Muscle of back (tissue), 13 donors: ENCODE data around the gene GORASP1. TPM values are rescaled to one million over a fixed set of nuclear protein-coding genes. Genes with fewer than 3 reads are reported as not detected.

ENCODE experiments used
- DNase-seq, 3 donors: peaks; one replicate each; pipeline versions ENCODE4 v3.0.0 to v3.0.0-alpha.2; 2013
- long read RNA-seq, 9 donors: transcript quantifications; one replicate each; lab custom pipeline, GENCODE V29; 2026
- polyA plus RNA-seq, 10 donors: library from polyadenylated mRNA; unstranded; fragments of 120-200 nt; gene quantifications; one replicate each; pipeline ENCODE4 v1.2.1, GENCODE V29; 2013; ENCODE audit not compliant: insufficient read length in 10 of 10

Gene GORASP1
- 10 to 100 TPM; 25.6 to 43.0 (median 33.9) TPM for polyA plus RNA-seq
- long read RNA-seq, donor 1 = 0 reads
- long read RNA-seq, donor 2, partial matches to known transcripts = 0 of 1 reads
- long read RNA-seq, donor 2, other reads (novel, unspliced or antisense) = 0 of 1 reads
- long read RNA-seq, donor 3 = 0 reads
- long read RNA-seq, donor 4, partial matches to known transcripts = 0 of 3 reads
- long read RNA-seq, donor 4, other reads (novel, unspliced or antisense) = 0 of 3 reads
- long read RNA-seq, donor 5, partial matches to known transcripts = 0 of 2 reads
- long read RNA-seq, donor 5, other reads (novel, unspliced or antisense) = 0 of 2 reads
- long read RNA-seq, donor 6, partial matches to known transcripts = 0 of 2 reads
- long read RNA-seq, donor 6, other reads (novel, unspliced or antisense) = 0 of 2 reads
- long read RNA-seq, donor 7, partial matches to known transcripts = 0 of 3 reads
- long read RNA-seq, donor 7, other reads (novel, unspliced or antisense) = 0 of 3 reads
- long read RNA-seq, donor 8, partial matches to known transcripts = 0 of 3 reads
- long read RNA-seq, donor 8, other reads (novel, unspliced or antisense) = 0 of 3 reads
- long read RNA-seq, donor 9 = 0 reads

GRCh38 chr3:39107388-39108199 lies at the start of gene GORASP1, which contains the start of gene TTC21A:
Gene GORASP1 (minus strand): TSS chr3:39107627. CDS start chr3:39107541, 86 bp downstream.
Gene TTC21A (plus strand): TSS chr3:39107680. CDS start chr3:39107838, 158 bp downstream.
- DNase-seq = peak; percentile 88 to 97 (median 93)

GRCh38 chr3:39156421-39156820 lies 49.0 kb upstream of the GORASP1 start:
- DNase-seq = no peak

- peak in 1 of 3 donors; percentile 60 for DNase-seq
These were observed 47.0 kb upstream of the GORASP1 start for GRCh38 chr3:39154280-39155021.

GRCh38 chr3:39153977-39154279 lies 46.5 kb upstream of the GORASP1 start:
- no peak for DNase-seq

- DNase-seq = peak; percentile 83 to 97 (median 89)
These were observed 43.6 kb upstream of the GORASP1 start for GRCh38 chr3:39150803-39151631.

- no peak for DNase-seq
These were observed 42.8 kb upstream of the GORASP1 start for GRCh38 chr3:39150148-39150802.

GRCh38 chr3:39149498-39150147 lies 42.2 kb upstream of the GORASP1 start:
- DNase-seq = no peak

- no peak for DNase-seq
These were observed 41.6 kb upstream of the GORASP1 start for GRCh38 chr3:39149059-39149455.

GRCh38 chr3:39148435-39149058 lies 41.1 kb upstream of the GORASP1 start:
- peak in 1 of 3 donors; percentile 52 for DNase-seq

GRCh38 chr3:39147711-39148434 lies 40.4 kb upstream of the GORASP1 start:
- peak in 1 of 3 donors; percentile 70 for DNase-seq

GRCh38 chr3:39146611-39147591 lies 39.5 kb upstream of the GORASP1 start:
- peak; percentile 64 to 95 (median 83) for DNase-seq

- DNase-seq = no peak
These were observed 38.7 kb upstream of the GORASP1 start for GRCh38 chr3:39146083-39146501.

GRCh38 chr3:39144748-39145380 lies 37.4 kb upstream of the GORASP1 start:
- no peak for DNase-seq

- DNase-seq = no peak
These were observed 36.8 kb upstream of the GORASP1 start for GRCh38 chr3:39144095-39144747.

- no peak for DNase-seq
These were observed 35.8 kb upstream of the GORASP1 start for GRCh38 chr3:39143051-39143885.
